H1 (cell line): Measurements from ENCODE around the gene TNRC6B. TPM values are rescaled to one million over a fixed set of nuclear protein-coding genes. Genes with fewer than 3 reads are reported as not detected.

Experiments
- CTCF ChIA-PET: fragments of 300-600 bp; sonication (Branson Sonifier 250); formaldehyde crosslinking; loops from one replicate; lab custom pipeline; 2021; ENCODE audit not compliant: partially characterized antibody; lab: Charles Lee
- POLR2A ChIA-PET: fragments of 300-600 bp; sonication (Branson Sonifier 250); formaldehyde crosslinking; loops from one replicate; lab custom pipeline; 2021; ENCODE audit warnings: inconsistent platforms; ENCODE audit not compliant: partially characterized antibody; lab: Charles Lee
- DNase-seq, 2 experiments: peaks; one replicate each; pipeline versions ENCODE4 v3.0.0 to v3.0.0-alpha.2; 2010 to 2022; ENCODE audit warnings: low spot score in 2 of 2, low read depth in 1 of 2, mixed read lengths in 1 of 2
- FAIRE-seq: peaks from 2 replicates; lab custom pipeline; 2011; peaks lifted over from hg19 to GRCh38; lab: Jason Lieb, UNC
- H2AFZ ChIP-seq: 2 replicates; pipeline ENCODE4 v1.8.1; 2012; ENCODE audit warnings: low read length, inconsistent platforms
- H2AK5ac ChIP-seq: 2 replicates; pipeline ENCODE4 v1.6.1; 2013; ENCODE audit warnings: low read depth, low read length
- H2BK120ac ChIP-seq: replicated peaks from 2 replicates; pipeline ENCODE3; 2013; ENCODE audit warnings: low read depth, low read length, inconsistent platforms
- H2BK12ac ChIP-seq: 2 replicates; pipeline ENCODE4 v1.6.1; 2013; ENCODE audit warnings: low read depth, low read length
- H2BK15ac ChIP-seq: 2 replicates; pipeline ENCODE4 v1.6.1; 2013; ENCODE audit warnings: low read length
- H2BK20ac ChIP-seq: 2 replicates; pipeline ENCODE4 v1.6.1; 2013; ENCODE audit warnings: low read length
- H2BK5ac ChIP-seq: 2 replicates; pipeline ENCODE4 v1.6.1; 2013; ENCODE audit warnings: low read depth, low read length
- H3K14ac ChIP-seq: 2 replicates; pipeline ENCODE4 v1.6.1; 2013; ENCODE audit warnings: inconsistent platforms; ENCODE audit not compliant: insufficient read length
- H3K18ac ChIP-seq: 2 replicates; pipeline ENCODE4 v1.6.1; 2013; ENCODE audit warnings: low read length; ENCODE audit errors: extremely low read depth
- H3K23ac ChIP-seq: 2 replicates; pipeline ENCODE4 v1.6.1; 2013; ENCODE audit warnings: inconsistent platforms; ENCODE audit not compliant: insufficient read length
- H3K23me2 ChIP-seq: 2 replicates; pipeline ENCODE4 v1.6.1; 2013; ENCODE audit warnings: low read depth, low read length
- H3K27ac ChIP-seq: 2 replicates; pipeline ENCODE4 v1.6.1; 2011; ENCODE audit warnings: low read depth, low read length, inconsistent platforms
- H3K27me3 ChIP-seq, 4 experiments: replicated peaks in 1 of 4; 1 replicate in 1 of 4; 2 replicates in 3 of 4; pipeline versions ENCODE4 v1.6.1 to v1.8.1; 2011 to 2013; ENCODE audit warnings: low read length in 3 of 4, mild to moderate bottlenecking in 3 of 4, inconsistent platforms in 2 of 4, mixed read lengths in 2 of 4, moderate library complexity in 1 of 4; ENCODE audit not compliant: control insufficient read depth in 3 of 4, insufficient read depth in 3 of 4; ENCODE audit errors: extremely low read depth in 1 of 4
- H3K36me3 ChIP-seq, 4 experiments: 2 replicates each; pipeline versions ENCODE4 v1.6.1 to v1.8.1; 2011 to 2013; ENCODE audit warnings: mild to moderate bottlenecking in 4 of 4, low read length in 3 of 4, moderate library complexity in 2 of 4, control low read depth in 1 of 4, inconsistent platforms in 1 of 4; ENCODE audit not compliant: insufficient read depth in 4 of 4, control insufficient read depth in 2 of 4
- H3K4ac ChIP-seq: replicated peaks from 2 replicates; pipeline ENCODE3; 2013; ENCODE audit warnings: low read length, low read depth, mixed read lengths, inconsistent platforms; ENCODE audit not compliant: insufficient read length
- H3K4me1 ChIP-seq, 4 experiments: replicated peaks in 1 of 4; 1 replicate in 1 of 4; 2 replicates in 3 of 4; pipeline versions ENCODE4 v1.6.1 to v1.8.1; 2011 to 2013; ENCODE audit warnings: low read length in 3 of 4, inconsistent platforms in 2 of 4, mixed read lengths in 1 of 4; ENCODE audit not compliant: insufficient read depth in 4 of 4, control insufficient read depth in 3 of 4
- H3K4me2 ChIP-seq, 2 experiments: 2 replicates each; pipeline versions ENCODE4 v1.6.1 to v1.8.1; 2011 to 2013; ENCODE audit warnings: low read depth in 2 of 2, low read length in 2 of 2, control low read depth in 1 of 2, inconsistent platforms in 1 of 2, mild to moderate bottlenecking in 1 of 2; ENCODE audit not compliant: insufficient read depth in 1 of 2
- H3K4me3 ChIP-seq, 4 experiments: fragments of 200-600, 300-600 bp in 1 of 4; sonication (generic), shearing (Covaris generic), sonication (Bioruptor Twin) in 1 of 4; 2 replicates each; pipeline versions ENCODE4 v1.5.1 to v1.8.1; 2011 to 2016; ENCODE audit warnings: low read length in 4 of 4, low read depth in 3 of 4, control low read depth in 2 of 4, inconsistent platforms in 2 of 4, mild to moderate bottlenecking in 2 of 4, mixed read lengths in 1 of 4, moderate library complexity in 1 of 4; ENCODE audit not compliant: insufficient read depth in 2 of 4; ENCODE audit errors: extremely low read depth in 1 of 4
- H3K56ac ChIP-seq: replicated peaks from 2 replicates; pipeline ENCODE3; 2013; ENCODE audit warnings: low read depth, mild to moderate bottlenecking, mixed read lengths, low read length, inconsistent platforms; ENCODE audit not compliant: insufficient read length
- H3K79me1 ChIP-seq: 2 replicates; pipeline ENCODE4 v1.6.1; 2013; ENCODE audit warnings: low read depth, low read length, control low read depth
- H3K79me2 ChIP-seq, 2 experiments: 2 replicates each; pipeline versions ENCODE4 v1.6.1 to v1.8.1; 2012 to 2013; ENCODE audit warnings: low read length in 2 of 2, mild to moderate bottlenecking in 2 of 2, inconsistent platforms in 1 of 2; ENCODE audit not compliant: insufficient read depth in 2 of 2, control insufficient read depth in 1 of 2
- H3K9ac ChIP-seq, 4 experiments: replicated peaks in 1 of 4; 1 replicate in 1 of 4; 2 replicates in 3 of 4; pipeline versions ENCODE4 v1.6.1 to v1.8.1; 2011 to 2013; ENCODE audit warnings: low read depth in 3 of 4, low read length in 3 of 4, control low read depth in 2 of 4, mild to moderate bottlenecking in 2 of 4, moderate library complexity in 2 of 4, inconsistent platforms in 1 of 4; ENCODE audit errors: extremely low read depth in 1 of 4
- H3K9me3 ChIP-seq, 2 experiments: 2 replicates each; pipeline versions ENCODE4 v1.6.1 to v1.8.1; 2012 to 2013; ENCODE audit warnings: mild to moderate bottlenecking in 2 of 2, moderate library complexity in 2 of 2, control low read depth in 1 of 2, inconsistent platforms in 1 of 2, low read depth in 1 of 2, low read length in 1 of 2, mixed read lengths in 1 of 2; ENCODE audit not compliant: insufficient read depth in 2 of 2
- H4K20me1 ChIP-seq, 2 experiments: replicated peaks in 1 of 2; 2 replicates each; pipeline versions ENCODE3 to v1.8.1; 2011 to 2013; ENCODE audit warnings: inconsistent platforms in 2 of 2, low read length in 2 of 2, mild to moderate bottlenecking in 1 of 2; ENCODE audit not compliant: insufficient read depth in 2 of 2, control insufficient read depth in 1 of 2
- H4K5ac ChIP-seq: 2 replicates; pipeline ENCODE4 v1.6.1; 2013; ENCODE audit warnings: low read length, low read depth, mixed read lengths, inconsistent platforms; ENCODE audit not compliant: insufficient read length
- H4K8ac ChIP-seq: 2 replicates; pipeline ENCODE4 v1.8.0; 2013; ENCODE audit warnings: mild to moderate bottlenecking, moderate library complexity, low read length, inconsistent platforms; ENCODE audit not compliant: insufficient read depth; ENCODE audit errors: extremely low read depth
- H4K91ac ChIP-seq: replicated peaks from 2 replicates; pipeline ENCODE3; 2013; ENCODE audit warnings: low read length, mixed read lengths, inconsistent platforms; ENCODE audit not compliant: insufficient read length
- EGR1 ChIP-seq: IDR thresholded peaks from 2 replicates; pipeline ENCODE4 v1.6.1; 2011; ENCODE audit warnings: low read depth, low read length, borderline replicate concordance
- JUND ChIP-seq: IDR thresholded peaks from 2 replicates; pipeline ENCODE4 v1.6.1; 2011; ENCODE audit warnings: mild to moderate bottlenecking, improper control_type of control experiment, low read length
- RAD21 ChIP-seq, 2 experiments: IDR thresholded peaks in 1 of 2; conservative IDR thresholded peaks in 1 of 2; 2 replicates each; pipeline ENCODE4 v1.6.1; 2011; ENCODE audit warnings: low read depth in 2 of 2, low read length in 2 of 2, improper control_type of control experiment in 1 of 2, inconsistent platforms in 1 of 2, mild to moderate bottlenecking in 1 of 2, moderate library complexity in 1 of 2
- SIRT6 ChIP-seq: IDR thresholded peaks from one replicate; pipeline ENCODE4 v1.7.1; 2012; ENCODE audit warnings: low read length, inconsistent platforms
- TAF1 ChIP-seq: IDR thresholded peaks from 2 replicates; pipeline ENCODE4 v1.6.1; 2011; ENCODE audit warnings: mild to moderate bottlenecking, low read depth, low read length
- WGBS, 2 experiments: shearing (Covaris generic) in 1 of 2; methylation state at CpG; one replicate each; pipeline versions ENCODE4 v1.1.6 to v1.1.7; 2013 to 2015; ENCODE audit warnings: low lambda C conversion rate in 2 of 2, mixed read lengths in 2 of 2, inconsistent platforms in 1 of 2, low coverage in 1 of 2, missing lambda C conversion rate in 1 of 2; ENCODE audit not compliant: insufficient replicate concordance in 2 of 2, insufficient coverage in 1 of 2, insufficient read length in 1 of 2; ENCODE audit errors: extremely low coverage in 1 of 2, missing lambda C conversion rate in 1 of 2; 5-methylcytosine and 5-hydroxymethylcytosine counted together
- polyA plus RNA-seq, 7 experiments: library from polyadenylated mRNA; depleted of rRNA in 3 of 7; stranded (reverse) in 5 of 7; unstranded in 2 of 7; fragments of >200 nt in 5 of 7; fragments of 200-250 nt in 2 of 7; gene quantifications; 1 replicate in 5 of 7; 2 replicates in 1 of 7; 4 replicates in 1 of 7; pipeline versions ENCODE4 v1.2.1 to v1.2.3, GENCODE V29; 2011 to 2013; ENCODE audit warnings: missing spikeins in 2 of 7, mixed read lengths in 2 of 7
- total RNA-seq: library from RNA; stranded (reverse); fragmentation: NEBNext Ultra II Directional; extraction: Animal tissue kit (Norgen Biotek cat#: 25700); gene quantifications from 2 replicates; pipeline ENCODE4 v1.2.1, GENCODE V29; 2021
- TF ChIP-seq, protein P1 (sequence below), 3 experiments: IDR thresholded peaks; 1 replicate in 2 of 3; 2 replicates in 1 of 3; pipeline versions ENCODE4 v1.5.1 to v1.6.1; 2011; ENCODE audit warnings: low read length in 3 of 3, mild to moderate bottlenecking in 3 of 3, inconsistent platforms in 2 of 3, low read depth in 1 of 3, moderate library complexity in 1 of 3; ENCODE audit not compliant: insufficient read depth in 1 of 3; ENCODE audit errors: control extremely low read depth in 1 of 3

The TNRC6B gene
- total and polyA plus RNA-seq, 2 of the 8 experiments (the other 6 are each of a cell fraction or from before 2014, with no cell fraction given): 12.5 to 48.9 TPM

DNA sequence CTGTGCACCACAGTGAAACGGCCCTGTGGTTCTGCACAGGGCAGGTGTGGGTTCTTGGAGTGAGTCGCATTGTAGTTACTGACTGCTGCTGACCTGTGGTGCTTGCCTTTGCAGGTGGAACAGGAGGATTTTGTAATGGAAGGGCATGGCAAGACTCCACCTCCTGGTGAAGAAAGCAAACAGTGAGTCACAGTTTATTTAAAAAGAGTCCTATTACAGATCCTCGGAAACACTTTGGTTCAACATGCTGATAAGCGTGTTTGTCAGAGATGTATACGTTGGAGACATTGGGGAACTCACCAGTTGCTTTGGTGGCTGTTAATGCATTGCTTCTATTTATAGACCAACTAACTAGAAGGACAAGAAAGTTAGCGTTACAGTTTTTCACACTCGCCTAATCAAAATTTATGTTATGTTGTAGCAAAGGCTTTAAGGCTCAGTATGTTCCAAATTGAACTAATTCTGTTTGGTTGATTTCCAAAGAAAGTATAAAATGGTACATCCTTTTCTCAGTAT lies 21.7 kb upstream of the TNRC6B start:
- TF ChIP-seq JUND (peak; percentile 69), RAD21 (IDR thresholded peaks at IDR 0.05 in 1 of 2, conservative IDR thresholded peaks at IDR 0.05 in 1 of 2; ENCODE audit: low read depth in 2 of 2, low read length in 2 of 2) (peak; percentile 49 to 60), EGR1 (no peak), TAF1 (no peak), SIRT6 (no peak)
- TF ChIP-seq, protein P1, sequence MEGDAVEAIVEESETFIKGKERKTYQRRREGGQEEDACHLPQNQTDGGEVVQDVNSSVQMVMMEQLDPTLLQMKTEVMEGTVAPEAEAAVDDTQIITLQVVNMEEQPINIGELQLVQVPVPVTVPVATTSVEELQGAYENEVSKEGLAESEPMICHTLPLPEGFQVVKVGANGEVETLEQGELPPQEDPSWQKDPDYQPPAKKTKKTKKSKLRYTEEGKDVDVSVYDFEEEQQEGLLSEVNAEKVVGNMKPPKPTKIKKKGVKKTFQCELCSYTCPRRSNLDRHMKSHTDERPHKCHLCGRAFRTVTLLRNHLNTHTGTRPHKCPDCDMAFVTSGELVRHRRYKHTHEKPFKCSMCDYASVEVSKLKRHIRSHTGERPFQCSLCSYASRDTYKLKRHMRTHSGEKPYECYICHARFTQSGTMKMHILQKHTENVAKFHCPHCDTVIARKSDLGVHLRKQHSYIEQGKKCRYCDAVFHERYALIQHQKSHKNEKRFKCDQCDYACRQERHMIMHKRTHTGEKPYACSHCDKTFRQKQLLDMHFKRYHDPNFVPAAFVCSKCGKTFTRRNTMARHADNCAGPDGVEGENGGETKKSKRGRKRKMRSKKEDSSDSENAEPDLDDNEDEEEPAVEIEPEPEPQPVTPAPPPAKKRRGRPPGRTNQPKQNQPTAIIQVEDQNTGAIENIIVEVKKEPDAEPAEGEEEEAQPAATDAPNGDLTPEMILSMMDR (IDR thresholded peaks at IDR 0.05; ENCODE audit: control extremely low read depth in 1 of 3, insufficient read depth in 1 of 3, low read depth in 1 of 3, low read length in 3 of 3): peak in 2 of 3 experiments; percentile 28 to 51; a peak in 1 of 4 replicates
- TF ChIP-seq, all 59 proteins: peak for 3
- Histone ChIP-seq H3K23ac (no peak overlapping the region), H2BK20ac (no peak overlapping the region), H3K79me2 (no peaks in the 10 kb centered on the region), H4K91ac (no peak overlapping the region), H2AK5ac (no peak overlapping the region), H2BK5ac (no peak overlapping the region), H3K4ac (no peak overlapping the region), H4K8ac (no peak overlapping the region), H2BK120ac (no peak overlapping the region), H4K5ac (no peak overlapping the region), H2AFZ (no peak overlapping the region), H3K4me1 (0 out of 7 replicates have a peak, but pooled peaks cover 0 to 4% (median 0%) of the 10 kb centered on the region in 4 experiments), H3K27ac (no peak overlapping the region), H3K4me3 (no peak overlapping the region), H3K18ac (no peak overlapping the region), H4K20me1 (no peaks in the 10 kb centered on the region), H3K36me3 (no peaks in the 10 kb centered on the region; a peak in 1 of 8 replicates), H2BK15ac (no peak overlapping the region), H3K14ac (no peak overlapping the region), H3K79me1 (no peaks in the 10 kb centered on the region), H3K27me3 (no peaks in the 10 kb centered on the region), H2BK12ac (no peak overlapping the region), H3K56ac (no peak overlapping the region), H3K9ac (peak overlapping the region in 1 of 4 experiments; percentile 14; a peak in 1 of 7 replicates), H3K9me3 (no peaks in the 10 kb centered on the region), H3K4me2 (no peak overlapping the region), H3K23me2 (no peaks in the 10 kb centered on the region)
- 63% methylated on average over 7 of the region's 7 CpGs; no CpG with 5 or more reads in 1 of the 2 experiments for WGBS, 2 experiments
- ChIA-PET POLR2A (no interaction called here), CTCF (interaction anchor here (1.0 kb wide), 1 partner anchor 10 kb away, joined by 6 read pairs; no protein-coding TSS in a partner anchor)
- FAIRE-seq (peak; percentile 96), DNase-seq (peak; percentile 19 to 51)
